HEK293 (cell line): Measurements from ENCODE around the gene IFNLR1.

Source experiments
- KLF1 ChIP-seq: fragments of 450-650 bp; formaldehyde crosslinking; IDR thresholded peaks from 2 replicates; pipeline ENCODE4 v1.5.1; 2016; ENCODE audit warnings: missing biosample characterization, missing genetic modification characterization
- ZNF274 ChIP-seq, 2 experiments: fragments of 200-500 bp in 1 of 2; fragments of 450-650 bp in 1 of 2; sonication (Bioruptor generic) in 1 of 2; formaldehyde crosslinking in 1 of 2; IDR thresholded peaks; 2 replicates each; pipeline versions ENCODE4 v1.5.1 to v1.6.1; 2014 to 2016; ENCODE audit warnings: borderline replicate concordance in 1 of 2, inconsistent platforms in 1 of 2, low read length in 1 of 2, missing biosample characterization in 1 of 2, missing genetic modification characterization in 1 of 2
- ZNF660 ChIP-seq: fragments of 450-650 bp; IDR thresholded peaks from 2 replicates; pipeline ENCODE4 v1.5.1; 2018; ENCODE audit warnings: missing biosample characterization, mild to moderate bottlenecking, missing genetic modification characterization
- ZNF768 ChIP-seq: fragments of 450-650 bp; formaldehyde crosslinking; IDR thresholded peaks from 2 replicates; pipeline ENCODE4 v1.5.1; 2018; ENCODE audit warnings: missing biosample characterization, mild to moderate bottlenecking, missing genetic modification characterization
- TF ChIP-seq, protein P1 (sequence below): fragments of 450-650 bp; formaldehyde crosslinking; IDR thresholded peaks from 2 replicates; pipeline ENCODE4 v1.5.1; 2017; ENCODE audit warnings: missing biosample characterization, missing genetic modification characterization

DNA sequence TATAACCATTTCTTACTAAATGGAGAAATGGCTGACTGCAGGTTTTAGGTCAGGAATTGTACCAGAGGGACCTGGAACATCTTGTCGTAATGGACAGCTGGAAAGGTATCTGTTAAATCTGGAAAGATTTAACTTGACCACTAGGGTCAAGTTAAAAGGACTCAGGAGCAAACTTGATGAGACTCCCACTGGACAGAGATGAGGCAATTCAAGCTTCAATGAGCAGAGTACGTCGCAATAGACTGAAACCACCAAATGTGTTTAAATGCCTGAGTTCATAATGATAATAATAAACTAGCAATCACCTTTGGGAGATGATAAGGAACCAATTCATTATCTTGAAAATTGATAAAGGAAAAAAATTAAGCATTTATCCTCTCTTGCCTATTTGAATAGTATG is 8.7 kb downstream of the IFNLR1 start:
- no peak for TF ChIP-seq ZNF660 (tag by site-specific recombination)
- no peak for TF ChIP-seq KLF1 (tag by site-specific recombination)
- TF ChIP-seq, protein P1, sequence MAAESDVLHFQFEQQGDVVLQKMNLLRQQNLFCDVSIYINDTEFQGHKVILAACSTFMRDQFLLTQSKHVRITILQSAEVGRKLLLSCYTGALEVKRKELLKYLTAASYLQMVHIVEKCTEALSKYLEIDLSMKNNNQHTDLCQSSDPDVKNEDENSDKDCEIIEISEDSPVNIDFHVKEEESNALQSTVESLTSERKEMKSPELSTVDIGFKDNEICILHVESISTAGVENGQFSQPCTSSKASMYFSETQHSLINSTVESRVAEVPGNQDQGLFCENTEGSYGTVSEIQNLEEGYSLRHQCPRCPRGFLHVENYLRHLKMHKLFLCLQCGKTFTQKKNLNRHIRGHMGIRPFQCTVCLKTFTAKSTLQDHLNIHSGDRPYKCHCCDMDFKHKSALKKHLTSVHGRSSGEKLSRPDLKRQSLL: no peak
- TF ChIP-seq ZNF274 (IDR thresholded peaks at IDR 0.05; ENCODE audit: low read length): no peak
- no peak for TF ChIP-seq ZNF274 (tag by site-specific recombination; IDR thresholded peaks at IDR 0.05; ENCODE audit: borderline replicate concordance)
- no peak for TF ChIP-seq ZNF768
